Measurements from ENCODE around the gene ETS2. TPM values are rescaled to one million over a fixed set of nuclear protein-coding genes. Genes with fewer than 3 reads are reported as not detected.

ETS2 gene
- total RNA-seq, 1 donor from 2014 or later = 16.2 TPM

GRCh38 chr21:38849776-38850175 lies 44.0 kb downstream of the ETS2 start:
- DNase-seq = no peak
- Mint-ChIP-seq H3K27ac (ENCODE audit: unreplicated experiment) (no peak overlapping the region), H3K4me1 (ENCODE audit: low read depth, unreplicated experiment) (no peaks in the 10 kb centered on the region), H3K36me3 (ENCODE audit: unreplicated experiment) (no peaks in the 10 kb centered on the region), H3K27me3 (ENCODE audit: unreplicated experiment) (peaks cover 2% of the 10 kb centered on the region), H3K4me3 (ENCODE audit: unreplicated experiment) (no peak overlapping the region), H3K9me3 (ENCODE audit: unreplicated experiment) (no peaks in the 10 kb centered on the region)
- no peak for TF ChIP-seq CTCF (IDR thresholded peaks at IDR 0.05; ENCODE audit: partially characterized antibody, unreplicated experiment)

GRCh38 chr21:38850277-38850951 lies 44.7 kb downstream of the ETS2 start:
- Mint-ChIP-seq H3K9me3 (ENCODE audit: unreplicated experiment) (no peaks in the 10 kb centered on the region), H3K4me3 (ENCODE audit: unreplicated experiment) (no peak overlapping the region), H3K27ac (ENCODE audit: unreplicated experiment) (no peak overlapping the region), H3K4me1 (ENCODE audit: low read depth, unreplicated experiment) (no peaks in the 10 kb centered on the region), H3K36me3 (ENCODE audit: unreplicated experiment) (no peaks in the 10 kb centered on the region), H3K27me3 (ENCODE audit: unreplicated experiment) (peaks cover 2% of the 10 kb centered on the region)
- no peak for TF ChIP-seq CTCF (IDR thresholded peaks at IDR 0.05; ENCODE audit: partially characterized antibody, unreplicated experiment)
- DNase-seq = no peak

GRCh38 chr21:38851101-38851500 lies 45.4 kb downstream of the ETS2 start:
- Mint-ChIP-seq H3K36me3 (ENCODE audit: unreplicated experiment) (no peaks in the 10 kb centered on the region), H3K27me3 (ENCODE audit: unreplicated experiment) (peaks cover 2% of the 10 kb centered on the region), H3K9me3 (ENCODE audit: unreplicated experiment) (no peaks in the 10 kb centered on the region), H3K27ac (ENCODE audit: unreplicated experiment) (no peak overlapping the region), H3K4me1 (ENCODE audit: low read depth, unreplicated experiment) (no peaks in the 10 kb centered on the region), H3K4me3 (ENCODE audit: unreplicated experiment) (no peak overlapping the region)
- DNase-seq = no peak
- no peak for TF ChIP-seq CTCF (IDR thresholded peaks at IDR 0.05; ENCODE audit: partially characterized antibody, unreplicated experiment)

- Mint-ChIP-seq H3K9me3 (ENCODE audit: unreplicated experiment) (no peaks in the 10 kb centered on the region), H3K4me1 (ENCODE audit: low read depth, unreplicated experiment) (no peaks in the 10 kb centered on the region), H3K4me3 (ENCODE audit: unreplicated experiment) (no peak overlapping the region), H3K36me3 (ENCODE audit: unreplicated experiment) (no peaks in the 10 kb centered on the region), H3K27me3 (ENCODE audit: unreplicated experiment) (peaks cover 2% of the 10 kb centered on the region), H3K27ac (ENCODE audit: unreplicated experiment) (no peak overlapping the region)
- no peak for TF ChIP-seq CTCF (IDR thresholded peaks at IDR 0.05; ENCODE audit: partially characterized antibody, unreplicated experiment)
- no peak for DNase-seq
These were observed 46.5 kb downstream of the ETS2 start for GRCh38 chr21:38852278-38852677.

GRCh38 chr21:38852708-38853107 lies 47.0 kb downstream of the ETS2 start:
- DNase-seq = no peak

More at GRCh38 chr21:38852708-38853107, 47.0 kb downstream of the ETS2 start:
- TF ChIP-seq CTCF (IDR thresholded peaks at IDR 0.05; ENCODE audit: partially characterized antibody, unreplicated experiment) = no peak
- H3K27ac Mint-ChIP-seq (ENCODE audit: unreplicated experiment) = no peak overlapping the region
- no peaks in the 10 kb centered on the region for H3K4me1 Mint-ChIP-seq (ENCODE audit: low read depth, unreplicated experiment)
- H3K27me3 Mint-ChIP-seq (ENCODE audit: unreplicated experiment) = peaks cover 2% of the 10 kb centered on the region
- no peaks in the 10 kb centered on the region for H3K9me3 Mint-ChIP-seq (ENCODE audit: unreplicated experiment)
- H3K4me3 Mint-ChIP-seq (ENCODE audit: unreplicated experiment) = no peak overlapping the region
- no peaks in the 10 kb centered on the region for H3K36me3 Mint-ChIP-seq (ENCODE audit: unreplicated experiment)

All from glutamatergic neuron (in vitro differentiated cells).